Measurements from ENCODE around the gene TENM4. TPM values are rescaled to one million over a fixed set of nuclear protein-coding genes. Genes with fewer than 3 reads are reported as not detected.

TENM4 gene
- total RNA-seq, 4 donors from 2014 or later, result 5.5 to 12.3 (median 8.9) TPM

- Histone ChIP-seq H3K9me3 (no peaks in the 10 kb centered on the region), H3K4me1 (no peaks in the 10 kb centered on the region), H3K4me3 (no peak overlapping the region), H3K27ac (no peak overlapping the region), H3K27me3 (no peaks in the 10 kb centered on the region), H3K36me3 (no peaks in the 10 kb centered on the region)
- 90 to 100% methylated on average over 3 to 10 of the region's 10 CpGs for WGBS, 2 donors (ENCODE audit: low coverage in 1 of 2)
- ATAC-seq, result no peak
- no peak for TF ChIP-seq CTCF (IDR thresholded peaks at IDR 0.05)
- no peak for TF ChIP-seq POLR2AphosphoS5 (IDR thresholded peaks at IDR 0.05)
- no peak for TF ChIP-seq EP300 (IDR thresholded peaks at IDR 0.05)
- no peak for TF ChIP-seq POLR2A (IDR thresholded peaks at IDR 0.05)
Observed at GRCh38 chr11:79325851-79326250, 115.0 kb downstream of the TENM4 start.

- TF ChIP-seq CTCF (IDR thresholded peaks at IDR 0.05) (no peak), POLR2A (IDR thresholded peaks at IDR 0.05) (no peak), POLR2AphosphoS5 (IDR thresholded peaks at IDR 0.05) (no peak), EP300 (IDR thresholded peaks at IDR 0.05) (no peak)
- Histone ChIP-seq H3K4me1 (no peaks in the 10 kb centered on the region), H3K36me3 (no peaks in the 10 kb centered on the region), H3K27me3 (no peaks in the 10 kb centered on the region), H3K9me3 (no peaks in the 10 kb centered on the region), H3K27ac (no peak overlapping the region), H3K4me3 (no peak overlapping the region)
- no peak for ATAC-seq
- 41 to 58% methylated on average over 3 to 5 of the region's 6 CpGs for WGBS, 2 donors (ENCODE audit: low coverage in 1 of 2)
Observed at GRCh38 chr11:79321263-79321662, 119.6 kb downstream of the TENM4 start.

- H3K36me3 ChIP-seq, result no peaks in the 10 kb centered on the region
- peaks cover 9% of the 10 kb centered on the region for H3K27me3 ChIP-seq
- no peaks in the 10 kb centered on the region for H3K9me3 ChIP-seq
- H3K4me1 ChIP-seq, result no peaks in the 10 kb centered on the region
- no peak for TF ChIP-seq POLR2AphosphoS5 (IDR thresholded peaks at IDR 0.05)
- no peak for TF ChIP-seq EP300 (IDR thresholded peaks at IDR 0.05)
- no peak for TF ChIP-seq CTCF (IDR thresholded peaks at IDR 0.05)
- TF ChIP-seq POLR2A (IDR thresholded peaks at IDR 0.05), result no peak
- ATAC-seq, result no peak
- no peak overlapping the region for H3K4me3 ChIP-seq
- 68 to 81% methylated on average over 4 to 7 of the region's 8 CpGs for WGBS, 2 donors (ENCODE audit: low coverage in 1 of 2)
- no peak overlapping the region for H3K27ac ChIP-seq
Observed at GRCh38 chr11:79314906-79315689, 125.7 kb downstream of the TENM4 start.

- WGBS, 2 donors (ENCODE audit: low coverage in 1 of 2), result 53 to 59% methylated on average over 3 to 4 of the region's 4 CpGs
- peaks cover 9% of the 10 kb centered on the region for H3K27me3 ChIP-seq
- no peak for TF ChIP-seq POLR2A (IDR thresholded peaks at IDR 0.05)
- no peak for TF ChIP-seq POLR2AphosphoS5 (IDR thresholded peaks at IDR 0.05)
- no peak for TF ChIP-seq EP300 (IDR thresholded peaks at IDR 0.05)
- TF ChIP-seq CTCF (IDR thresholded peaks at IDR 0.05), result no peak
- H3K27ac ChIP-seq, result no peak overlapping the region
- no peaks in the 10 kb centered on the region for H3K36me3 ChIP-seq
- no peaks in the 10 kb centered on the region for H3K4me1 ChIP-seq
- H3K4me3 ChIP-seq, result no peak overlapping the region
- no peaks in the 10 kb centered on the region for H3K9me3 ChIP-seq
- ATAC-seq, result no peak
Observed at GRCh38 chr11:79313530-79313913, 127.3 kb downstream of the TENM4 start.
